Measurements from ENCODE around the gene KIAA0040. TPM values are rescaled to one million over a fixed set of nuclear protein-coding genes. Genes with fewer than 3 reads are reported as not detected.

KIAA0040 gene
- total RNA-seq: 2.4 and 2.8 TPM in 2 replicates
- long read RNA-seq, full-length matches to known transcripts: 1 of 2 reads
- long read RNA-seq, partial matches to known transcripts: 1 of 2 reads
- long read RNA-seq, other reads (novel, unspliced or antisense): 0 of 2 reads

DNA sequence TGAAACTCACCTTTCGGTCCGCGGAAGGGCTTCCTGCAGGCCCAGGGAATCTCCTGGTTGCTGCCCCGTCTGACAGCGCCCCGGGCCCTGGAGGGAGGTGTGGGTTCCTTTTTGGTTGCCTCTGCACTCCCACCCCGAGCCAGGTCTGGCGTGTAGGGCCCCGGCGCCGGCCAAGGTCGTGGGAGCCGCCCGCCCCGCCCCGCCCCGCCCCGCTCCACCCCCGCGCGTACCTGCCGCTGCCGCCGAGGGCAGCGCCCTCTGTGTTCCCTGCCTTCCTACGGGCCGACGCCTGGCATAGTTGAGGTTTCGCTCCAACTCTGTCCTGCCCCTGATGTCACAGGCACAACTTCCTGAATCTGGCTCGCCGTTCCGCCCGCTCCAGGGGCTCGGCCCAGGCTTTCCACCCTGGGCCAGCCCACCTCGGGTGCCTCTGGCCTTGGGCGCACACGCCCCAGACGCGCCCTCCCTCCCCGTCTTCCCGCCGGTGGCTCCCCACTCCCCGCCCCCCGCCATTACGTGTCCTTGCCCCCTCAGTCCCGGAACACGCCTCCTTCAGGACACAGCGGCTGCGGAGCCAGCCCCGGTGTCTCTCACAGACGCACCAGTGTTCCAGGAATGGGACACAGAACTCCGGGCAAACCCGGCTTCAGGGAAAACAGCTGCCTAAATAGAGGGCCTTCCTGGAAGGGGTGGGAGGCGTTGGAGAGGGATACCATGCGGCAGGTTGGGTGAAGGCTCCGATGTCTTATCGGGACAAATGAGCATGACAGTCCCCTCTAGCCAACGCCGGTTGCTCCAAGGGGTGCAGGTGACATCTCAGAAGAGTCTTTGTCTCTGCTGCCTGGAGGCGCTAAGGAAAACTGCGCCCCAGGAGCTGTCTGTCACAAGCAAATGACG is at the start of gene KIAA0040:
KIAA0040 (minus strand) TSS at position 147 of the 897 bp plus-strand sequence. CDS start 31,763 bp downstream, outside the sequence.
- H3K4me1 Mint-ChIP-seq (ENCODE audit: low read depth): peaks cover 12% of the 10 kb centered on the region
- H3K4me3 Mint-ChIP-seq (ENCODE audit: low read depth): peak within 1 kb of the TSS; percentile 91
- TF ChIP-seq, protein P1, sequence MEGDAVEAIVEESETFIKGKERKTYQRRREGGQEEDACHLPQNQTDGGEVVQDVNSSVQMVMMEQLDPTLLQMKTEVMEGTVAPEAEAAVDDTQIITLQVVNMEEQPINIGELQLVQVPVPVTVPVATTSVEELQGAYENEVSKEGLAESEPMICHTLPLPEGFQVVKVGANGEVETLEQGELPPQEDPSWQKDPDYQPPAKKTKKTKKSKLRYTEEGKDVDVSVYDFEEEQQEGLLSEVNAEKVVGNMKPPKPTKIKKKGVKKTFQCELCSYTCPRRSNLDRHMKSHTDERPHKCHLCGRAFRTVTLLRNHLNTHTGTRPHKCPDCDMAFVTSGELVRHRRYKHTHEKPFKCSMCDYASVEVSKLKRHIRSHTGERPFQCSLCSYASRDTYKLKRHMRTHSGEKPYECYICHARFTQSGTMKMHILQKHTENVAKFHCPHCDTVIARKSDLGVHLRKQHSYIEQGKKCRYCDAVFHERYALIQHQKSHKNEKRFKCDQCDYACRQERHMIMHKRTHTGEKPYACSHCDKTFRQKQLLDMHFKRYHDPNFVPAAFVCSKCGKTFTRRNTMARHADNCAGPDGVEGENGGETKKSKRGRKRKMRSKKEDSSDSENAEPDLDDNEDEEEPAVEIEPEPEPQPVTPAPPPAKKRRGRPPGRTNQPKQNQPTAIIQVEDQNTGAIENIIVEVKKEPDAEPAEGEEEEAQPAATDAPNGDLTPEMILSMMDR (IDR thresholded peaks at IDR 0.05; ENCODE audit: unreplicated experiment): peak; percentile 35
- no peaks in the 10 kb centered on the region for H3K36me3 Mint-ChIP-seq (ENCODE audit: insufficient read depth)
- H3K27me3 Mint-ChIP-seq: peaks cover 59% of the 10 kb centered on the region
- peak within 1 kb of the TSS; percentile 83 for H3K27ac Mint-ChIP-seq
- DNase-seq (ENCODE audit: low spot score, unreplicated experiment): peak; percentile 39
- H3K9me3 Mint-ChIP-seq (ENCODE audit: low read depth): no peaks in the 10 kb centered on the region

GRCh38 chr1:175237389-175237788 is 44.8 kb upstream of the KIAA0040 start:
- H3K36me3 Mint-ChIP-seq (ENCODE audit: insufficient read depth): no peaks in the 10 kb centered on the region
- peaks cover 28% of the 10 kb centered on the region for H3K9me3 Mint-ChIP-seq (ENCODE audit: low read depth)
- no peaks in the 10 kb centered on the region for H3K27me3 Mint-ChIP-seq
- no peaks in the 10 kb centered on the region for H3K4me1 Mint-ChIP-seq (ENCODE audit: low read depth)
- no peak overlapping the region for H3K4me3 Mint-ChIP-seq (ENCODE audit: low read depth)
- TF ChIP-seq, protein P1 (IDR thresholded peaks at IDR 0.05; ENCODE audit: unreplicated experiment): no peak
- DNase-seq (ENCODE audit: low spot score, unreplicated experiment): no peak
- no peak overlapping the region for H3K27ac Mint-ChIP-seq

DNA sequence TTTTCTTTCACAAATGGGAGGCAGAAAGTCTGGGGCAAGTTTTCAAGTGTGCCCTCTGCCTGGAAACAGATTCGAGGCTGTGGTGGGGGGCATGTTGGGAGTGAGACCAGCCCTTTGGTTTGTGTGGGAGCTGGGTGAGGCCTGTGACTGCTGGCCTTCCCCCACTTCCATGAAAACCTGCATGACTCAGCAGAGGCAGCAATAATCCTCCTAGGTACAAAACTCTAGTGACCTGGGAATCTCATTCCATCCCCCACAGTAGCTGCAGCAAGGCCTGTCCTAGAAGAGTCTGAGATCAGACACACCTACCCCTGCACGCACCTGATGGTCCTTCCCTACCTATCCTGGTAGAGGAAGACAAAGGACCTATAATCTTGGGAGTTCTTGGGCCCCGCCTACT is 42.1 kb upstream of the KIAA0040 start:
- no peaks in the 10 kb centered on the region for H3K27me3 Mint-ChIP-seq
- H3K4me1 Mint-ChIP-seq (ENCODE audit: low read depth): no peaks in the 10 kb centered on the region
- H3K4me3 Mint-ChIP-seq (ENCODE audit: low read depth): no peak overlapping the region
- H3K9me3 Mint-ChIP-seq (ENCODE audit: low read depth): peaks cover 28% of the 10 kb centered on the region
- DNase-seq (ENCODE audit: low spot score, unreplicated experiment): no peak
- no peak overlapping the region for H3K27ac Mint-ChIP-seq
- no peaks in the 10 kb centered on the region for H3K36me3 Mint-ChIP-seq (ENCODE audit: insufficient read depth)
- TF ChIP-seq, protein P1 (IDR thresholded peaks at IDR 0.05; ENCODE audit: unreplicated experiment): no peak

DNA sequence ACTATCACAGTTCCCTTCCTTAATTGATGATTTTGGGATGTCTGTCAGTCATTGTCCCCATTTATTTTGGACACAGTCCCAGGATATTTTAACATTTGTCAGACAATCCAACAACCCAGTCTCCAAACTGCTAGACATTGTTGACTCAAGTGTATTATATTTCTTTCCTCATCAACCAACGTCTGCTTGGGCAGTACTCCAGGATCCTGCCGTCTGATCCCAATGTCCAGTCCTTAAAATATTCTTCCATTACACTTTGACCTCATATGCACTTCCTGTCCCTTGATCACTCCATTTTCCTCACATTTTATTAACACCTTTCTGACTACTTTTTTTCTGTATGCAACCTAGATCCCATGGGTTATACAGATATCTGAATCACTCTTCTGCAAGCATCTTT is 39.8 kb upstream of the KIAA0040 start:
- peaks cover 16% of the 10 kb centered on the region for H3K9me3 Mint-ChIP-seq (ENCODE audit: low read depth)
- TF ChIP-seq, protein P1 (IDR thresholded peaks at IDR 0.05; ENCODE audit: unreplicated experiment): no peak
- no peaks in the 10 kb centered on the region for H3K36me3 Mint-ChIP-seq (ENCODE audit: insufficient read depth)
- no peaks in the 10 kb centered on the region for H3K4me1 Mint-ChIP-seq (ENCODE audit: low read depth)
- no peak overlapping the region for H3K4me3 Mint-ChIP-seq (ENCODE audit: low read depth)
- DNase-seq (ENCODE audit: low spot score, unreplicated experiment): no peak
- H3K27ac Mint-ChIP-seq: no peak overlapping the region
- H3K27me3 Mint-ChIP-seq: no peaks in the 10 kb centered on the region

- TF ChIP-seq, protein P1 (IDR thresholded peaks at IDR 0.05; ENCODE audit: unreplicated experiment): no peak
- DNase-seq (ENCODE audit: low spot score, unreplicated experiment): no peak
- no peaks in the 10 kb centered on the region for H3K27me3 Mint-ChIP-seq
- no peak overlapping the region for H3K27ac Mint-ChIP-seq
- H3K4me1 Mint-ChIP-seq (ENCODE audit: low read depth): peaks cover 1% of the 10 kb centered on the region
- H3K4me3 Mint-ChIP-seq (ENCODE audit: low read depth): no peak overlapping the region
- no peaks in the 10 kb centered on the region for H3K36me3 Mint-ChIP-seq (ENCODE audit: insufficient read depth)
- no peaks in the 10 kb centered on the region for H3K9me3 Mint-ChIP-seq (ENCODE audit: low read depth)
Observed at GRCh38 chr1:175225805-175226129, 33.2 kb upstream of the KIAA0040 start.

Measured in progenitor cell of endocrine pancreas (in vitro differentiated cells).